DMS53 treated with DMSO at 0.1 percent for 48 hours (cell line): ENCODE data around the gene TAS2R20.
"Not testable (repeated sequence)": the region's sequence is repeated elsewhere in the genome, so short reads cannot be mapped to it uniquely, and the experiment has no call there.

Experiments
- DNase-seq: peaks from one replicate; lab custom pipeline; 2025; ENCODE audit not compliant: unreplicated experiment; lab: John Stamatoyannopoulos, UW

TAS2R20 gene, protein sequence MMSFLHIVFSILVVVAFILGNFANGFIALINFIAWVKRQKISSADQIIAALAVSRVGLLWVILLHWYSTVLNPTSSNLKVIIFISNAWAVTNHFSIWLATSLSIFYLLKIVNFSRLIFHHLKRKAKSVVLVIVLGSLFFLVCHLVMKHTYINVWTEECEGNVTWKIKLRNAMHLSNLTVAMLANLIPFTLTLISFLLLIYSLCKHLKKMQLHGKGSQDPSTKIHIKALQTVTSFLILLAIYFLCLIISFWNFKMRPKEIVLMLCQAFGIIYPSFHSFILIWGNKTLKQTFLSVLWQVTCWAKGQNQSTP

DNA sequence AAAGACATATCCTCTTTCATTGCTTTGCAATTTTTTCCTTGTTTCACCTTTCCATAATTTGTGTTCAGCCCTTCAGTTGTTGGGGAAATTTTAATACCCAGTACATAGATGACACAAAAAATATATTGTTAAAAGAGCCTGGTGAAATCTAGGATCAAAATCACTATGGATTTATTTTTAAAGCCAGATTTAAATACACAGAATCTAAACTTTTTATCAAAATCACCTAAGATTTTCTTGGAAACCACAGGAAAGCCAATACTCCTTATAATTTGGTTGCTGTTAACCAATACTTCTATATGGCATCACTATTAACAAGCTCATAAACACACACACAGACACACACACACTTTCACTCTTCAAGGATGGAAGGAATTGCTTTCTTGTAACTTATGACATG is at the start of gene TAS2R20:
Gene TAS2R20 (minus strand): TSS at position 101 of the 400 bp plus-strand sequence. CDS start 429 bp downstream, outside the sequence.
- no peak for DNase-seq

DNA sequence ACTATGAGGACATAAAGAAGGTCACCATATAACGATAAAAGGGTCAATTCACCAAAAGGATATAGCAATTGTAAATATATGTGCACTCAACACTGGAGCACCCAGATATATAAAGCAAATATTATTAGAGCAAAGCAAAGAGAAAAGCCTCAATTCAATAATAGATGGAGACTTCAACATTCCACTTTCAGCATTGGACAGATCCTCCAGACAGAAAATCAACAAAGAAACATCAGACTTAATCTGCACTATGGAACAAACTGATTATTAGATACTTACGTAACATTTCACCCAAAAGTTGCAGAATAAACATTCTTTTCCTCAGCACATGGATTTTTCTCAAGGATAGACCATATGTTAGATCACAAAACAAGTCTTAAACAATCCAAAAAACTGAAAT is 43.3 kb upstream of the TAS2R20 start:
- not testable (repeated sequence) for DNase-seq

DNA sequence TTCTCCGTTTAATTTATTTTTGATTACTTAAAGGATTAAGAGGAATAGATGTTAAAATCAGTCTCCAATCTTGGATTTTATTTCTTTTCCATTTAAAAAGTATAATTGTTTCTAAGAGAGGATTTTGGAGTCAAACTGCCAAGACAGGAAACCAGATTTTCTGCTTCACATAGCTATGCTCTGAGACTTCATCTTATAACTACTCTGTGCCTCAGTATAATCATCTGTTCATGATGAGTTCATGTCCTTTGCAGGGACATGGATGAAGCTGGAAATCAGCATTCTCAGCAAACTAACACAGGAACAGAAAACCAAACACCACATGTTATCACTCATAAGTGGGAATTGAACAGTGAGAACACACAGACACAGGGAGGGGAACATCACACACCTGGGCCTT is 42.1 kb upstream of the TAS2R20 start:
- no peak for DNase-seq

DNA sequence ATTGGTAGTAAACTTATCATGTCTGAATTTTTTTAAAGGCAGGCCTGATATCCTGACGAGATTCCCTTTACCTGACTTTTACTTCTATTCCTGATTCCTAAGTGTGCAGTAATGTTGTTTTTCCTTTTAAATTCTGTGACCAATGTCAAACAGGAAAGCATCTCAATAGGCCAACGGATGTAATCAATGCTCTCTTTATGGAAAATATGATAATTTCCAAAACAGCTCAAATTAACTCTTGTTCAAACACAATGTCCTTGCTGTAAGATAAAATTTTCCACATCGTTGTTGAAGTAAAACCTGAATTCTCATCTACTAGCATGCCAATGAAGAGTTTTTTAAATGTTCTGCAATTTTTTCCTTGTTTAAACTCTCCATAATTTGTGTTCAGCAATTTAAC is 41.1 kb upstream of the TAS2R20 start:
- DNase-seq, result no peak

DNA sequence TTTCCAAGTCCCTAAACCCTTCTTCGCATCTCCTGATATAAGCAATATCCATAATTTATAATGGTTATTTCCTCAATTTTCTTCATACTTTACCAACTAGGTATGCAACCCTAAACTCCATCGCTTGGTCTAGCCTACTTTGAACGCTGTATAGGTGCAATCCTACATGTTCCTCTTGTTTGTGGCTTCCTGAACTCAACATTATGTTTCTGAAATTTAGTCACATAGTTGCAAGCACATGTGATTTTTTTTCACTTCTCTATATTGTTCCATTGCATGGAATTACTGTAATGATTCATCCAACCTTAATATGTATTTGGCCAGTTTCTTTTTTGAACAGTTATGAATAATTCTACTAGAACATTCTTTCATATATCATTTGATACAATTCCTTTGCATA is 35.9 kb upstream of the TAS2R20 start:
- DNase-seq, result not testable (repeated sequence)

DNA sequence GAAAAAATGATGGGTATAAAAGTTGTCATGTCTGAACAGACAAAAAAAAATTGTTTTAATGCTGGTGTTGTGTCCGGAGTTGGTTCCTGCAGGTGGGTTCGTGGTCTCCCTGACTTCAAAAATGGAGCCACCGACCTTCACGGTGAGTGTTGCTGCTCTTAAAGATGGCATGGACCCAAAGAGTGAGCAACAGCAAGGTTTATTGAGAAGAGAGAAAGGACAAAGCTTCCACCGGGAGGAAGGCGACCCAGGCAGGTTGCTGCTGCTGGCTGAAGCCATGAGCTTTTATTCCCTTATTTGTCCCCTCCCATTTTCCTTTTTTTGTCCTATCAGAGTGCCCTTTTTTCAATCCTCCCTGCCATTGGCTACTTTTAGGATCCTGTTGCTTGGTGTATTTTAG is 33.2 kb upstream of the TAS2R20 start, which contains the start of gene TAS2R31:
Gene TAS2R31 (minus strand): TSS at position 101 of the 400 bp plus-strand sequence. CDS start 72 bp downstream, at position 29.
- DNase-seq, result no peak

DNA sequence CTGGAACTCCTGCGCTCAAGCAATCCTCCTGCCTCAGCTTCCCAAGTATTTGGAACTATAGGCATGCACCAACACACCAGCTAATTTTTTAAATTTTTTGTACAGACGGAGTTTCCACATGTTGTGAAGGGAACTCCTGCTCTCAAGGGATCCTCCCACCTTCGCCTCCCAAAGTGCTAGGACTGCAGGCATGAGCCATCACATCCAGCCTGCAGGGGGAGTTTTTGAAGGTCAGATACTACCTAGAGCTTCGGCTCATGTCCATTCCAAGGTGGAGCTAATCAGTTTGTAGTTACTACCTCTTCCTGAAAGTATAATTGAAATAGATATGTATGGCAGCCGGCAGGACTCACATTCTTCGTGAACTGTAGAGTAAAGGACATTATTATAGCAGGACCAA is 28.0 kb upstream of the TAS2R20 start:
- no peak for DNase-seq

DNA sequence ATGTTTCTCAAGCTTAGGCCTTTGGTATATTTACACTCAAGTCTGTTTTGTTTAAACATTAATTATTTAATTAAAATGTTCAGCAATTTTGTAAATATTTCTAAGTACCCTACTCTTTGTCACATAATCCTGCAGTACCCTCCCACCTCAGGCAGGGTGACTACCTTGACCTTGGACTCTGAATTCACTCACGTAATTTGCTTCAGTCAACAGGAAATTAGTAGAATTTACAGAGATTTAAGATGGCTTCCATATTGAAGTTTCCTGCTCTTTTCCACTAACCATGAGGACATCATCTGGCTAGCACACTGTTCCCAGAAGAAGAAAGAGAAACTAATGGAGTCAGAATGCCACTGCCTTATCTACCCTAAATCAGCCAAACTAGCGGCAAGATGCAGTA is 25.3 kb upstream of the TAS2R20 start:
- DNase-seq, result no peak

DNA sequence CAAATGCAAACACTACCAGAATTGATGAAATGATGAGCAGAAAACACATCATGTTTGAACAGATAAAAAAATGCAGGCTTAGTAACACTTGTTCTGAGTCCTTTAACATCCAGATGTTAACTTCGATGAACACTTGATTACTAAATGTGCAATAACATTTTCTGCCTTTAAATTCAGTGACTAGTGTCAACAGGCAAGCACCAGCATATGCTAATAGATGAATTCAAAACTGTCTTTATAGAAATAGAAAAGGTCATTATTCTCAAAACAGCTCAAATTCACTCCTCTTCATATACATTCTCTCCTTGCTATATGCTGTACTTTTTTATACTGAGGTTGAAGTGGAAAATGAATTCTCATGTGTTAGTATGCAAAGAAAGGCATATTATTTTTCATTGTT is 24.4 kb upstream of the TAS2R20 start, which contains the start of gene TAS2R19:
Gene TAS2R19 (minus strand): TSS at position 101 of the 400 bp plus-strand sequence. CDS start 49 bp downstream, at position 52.
- DNase-seq, result no peak

DNA sequence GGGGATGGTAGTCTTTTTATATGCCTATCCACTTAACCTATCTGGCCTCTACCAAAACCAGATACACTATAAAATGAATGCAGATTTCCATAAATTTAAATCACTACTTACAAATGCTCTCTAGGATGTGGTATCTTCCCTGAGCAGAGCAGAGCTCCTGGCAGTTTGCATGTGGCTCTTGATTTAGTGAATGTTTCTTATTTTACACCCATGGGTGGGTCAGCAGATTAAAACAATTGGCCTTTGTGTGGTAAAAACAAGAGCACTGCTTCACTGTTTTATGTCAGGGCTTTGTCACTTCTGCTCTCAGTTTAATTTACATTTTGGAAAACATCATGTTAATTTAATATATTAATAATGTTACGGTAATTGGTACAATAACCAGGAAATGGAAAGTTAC is 18.8 kb upstream of the TAS2R20 start:
- no peak for DNase-seq

DNA sequence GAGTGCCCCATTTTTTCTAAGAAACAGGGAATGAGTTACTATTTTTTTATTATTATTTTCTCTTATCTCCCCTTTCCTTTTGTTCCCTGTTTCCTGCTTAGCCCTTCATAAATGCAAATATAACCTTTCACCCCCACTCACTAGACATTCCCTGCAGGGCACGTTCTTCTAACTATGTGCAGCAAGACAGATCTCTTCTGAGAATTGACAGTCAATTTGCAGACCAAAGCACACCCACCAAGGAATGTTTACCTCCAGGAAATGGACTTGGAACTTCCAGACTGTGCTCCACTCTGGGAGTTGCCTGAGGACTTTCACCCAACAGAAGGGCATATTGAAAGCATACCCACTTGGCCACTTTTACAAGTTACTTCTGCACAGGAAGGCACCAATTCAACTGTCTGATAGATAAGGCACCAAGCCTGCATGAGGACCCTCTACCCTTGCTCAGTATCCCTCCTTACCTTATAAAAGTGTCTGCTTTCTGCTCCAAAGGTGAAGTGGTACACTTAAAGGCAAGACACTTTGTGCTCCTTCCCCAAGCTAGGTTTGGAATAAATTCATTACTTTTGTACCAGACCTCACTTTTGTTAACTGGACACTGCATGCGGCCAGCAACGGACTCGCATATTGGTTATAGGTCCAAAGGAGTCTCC is 17.8 kb upstream of the TAS2R20 start:
- no peak for DNase-seq

DNA sequence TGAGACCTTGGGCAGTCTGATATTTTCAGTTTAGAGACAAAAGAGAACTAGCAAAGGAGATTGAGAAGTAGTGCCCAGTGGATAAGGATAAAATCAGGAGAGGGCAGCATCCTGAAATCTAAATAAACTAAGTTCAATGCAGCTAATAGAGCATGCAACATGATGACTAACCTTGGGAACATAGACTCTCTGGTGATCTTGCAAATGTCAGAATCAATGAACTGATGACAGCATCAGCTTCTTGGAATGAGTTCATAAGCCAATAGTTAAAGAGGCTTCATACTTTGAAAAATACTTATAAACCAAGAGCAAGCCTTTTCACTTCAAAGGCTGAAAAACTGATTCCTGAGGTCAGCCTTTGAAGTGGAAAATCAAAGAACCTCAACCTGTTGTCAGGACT is 16.1 kb upstream of the TAS2R20 start:
- no peak for DNase-seq

DNA sequence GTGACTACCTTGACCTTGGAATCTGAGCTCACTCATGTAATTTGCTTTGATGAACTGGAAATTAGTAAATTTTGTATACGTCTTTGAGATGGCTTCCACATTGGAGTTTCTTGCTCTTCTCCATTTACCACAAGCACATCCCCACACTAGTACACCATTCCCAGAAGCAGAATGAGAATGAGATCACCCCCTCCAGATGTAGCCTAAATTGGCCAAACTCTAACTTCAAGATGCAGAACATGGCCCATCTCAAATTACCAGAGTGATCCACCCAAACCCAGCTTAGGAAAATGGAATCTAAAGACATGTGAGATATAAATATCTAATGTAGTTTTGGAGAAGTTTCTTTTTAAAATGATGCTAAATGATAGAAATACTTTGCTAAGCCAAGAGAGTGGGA is 9.5 kb upstream of the TAS2R20 start:
- no peak for DNase-seq

DNA sequence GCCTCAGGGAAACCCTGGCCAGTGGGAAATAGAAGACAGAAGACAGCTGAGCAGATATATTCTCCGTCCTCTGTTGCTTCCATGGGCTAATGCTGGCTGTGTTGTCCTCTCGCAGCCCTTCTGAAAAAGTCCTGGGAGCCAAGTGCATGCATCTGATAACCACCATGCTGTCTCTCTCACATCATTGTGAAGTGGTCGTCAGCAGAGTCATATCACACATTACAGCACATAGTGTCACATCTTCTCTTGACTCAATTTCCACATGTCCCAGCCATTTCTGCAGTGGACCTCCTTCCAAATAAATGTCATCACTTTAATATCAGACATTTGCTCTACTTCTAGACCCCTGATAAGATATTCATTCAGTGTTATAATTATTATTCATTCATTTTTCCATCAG is 3.8 kb downstream of the TAS2R20 start:
- DNase-seq, result no peak

DNA sequence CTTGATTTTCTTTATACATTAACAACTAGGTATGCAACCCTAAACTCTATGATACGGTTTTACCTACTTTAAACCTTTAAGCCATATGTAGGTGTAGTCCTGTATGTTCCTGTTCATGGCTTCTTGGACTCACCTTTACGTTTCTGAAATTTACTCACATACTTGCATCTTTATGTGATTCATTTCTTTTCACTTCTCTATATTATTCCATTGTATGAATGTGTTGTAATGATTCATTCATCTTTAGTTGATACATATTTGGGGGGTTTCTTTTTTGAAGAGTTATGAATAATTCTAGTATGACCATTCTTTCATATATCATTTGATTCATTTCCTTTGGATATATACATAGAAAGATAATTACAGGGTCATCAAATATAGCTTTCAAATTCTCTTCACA is 9.0 kb downstream of the TAS2R20 start:
- DNase-seq, result no peak

DNA sequence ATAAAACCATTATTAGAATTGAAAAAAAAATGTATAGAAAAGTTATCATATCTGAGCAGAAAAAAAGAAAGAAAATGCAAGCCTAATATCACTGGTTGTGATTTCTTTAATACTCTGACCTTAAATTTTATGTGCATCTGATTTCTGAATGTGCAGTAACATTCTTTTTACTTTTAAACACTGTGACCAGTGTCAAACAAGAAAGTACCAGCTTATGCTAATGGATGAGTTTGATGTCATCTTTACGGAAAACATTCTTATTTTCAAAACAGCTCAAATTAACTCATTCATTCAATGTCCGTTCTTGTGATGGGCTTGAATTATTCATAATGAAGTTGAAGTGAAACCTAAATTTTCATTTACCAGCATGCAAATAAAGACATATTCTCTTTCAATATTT is 11.3 kb downstream of the TAS2R20 start, which contains the start of gene TAS2R50:
Gene TAS2R50 (minus strand): TSS at position 101 of the 400 bp plus-strand sequence. CDS start 52 bp downstream, at position 49.
- DNase-seq, result no peak

DNA sequence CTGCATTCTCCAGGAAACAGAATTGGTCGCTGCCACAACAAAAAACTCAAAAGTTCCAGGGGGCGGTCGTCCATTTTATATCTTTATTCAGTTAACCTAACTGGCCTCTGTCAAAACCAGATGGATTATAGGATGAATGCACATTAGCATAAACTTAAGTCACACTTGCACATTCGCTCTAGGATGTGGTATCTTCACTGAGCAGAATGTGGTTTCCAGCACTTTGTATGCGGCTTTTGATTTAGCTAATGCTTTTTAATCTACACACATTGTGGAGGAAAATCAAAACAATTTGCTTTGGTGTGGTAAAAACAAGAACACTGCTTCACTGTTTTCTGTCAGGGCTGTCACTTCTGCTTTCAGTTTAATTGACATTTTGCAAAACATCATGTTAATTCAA is 15.9 kb downstream of the TAS2R20 start:
- DNase-seq, result no peak

DNA sequence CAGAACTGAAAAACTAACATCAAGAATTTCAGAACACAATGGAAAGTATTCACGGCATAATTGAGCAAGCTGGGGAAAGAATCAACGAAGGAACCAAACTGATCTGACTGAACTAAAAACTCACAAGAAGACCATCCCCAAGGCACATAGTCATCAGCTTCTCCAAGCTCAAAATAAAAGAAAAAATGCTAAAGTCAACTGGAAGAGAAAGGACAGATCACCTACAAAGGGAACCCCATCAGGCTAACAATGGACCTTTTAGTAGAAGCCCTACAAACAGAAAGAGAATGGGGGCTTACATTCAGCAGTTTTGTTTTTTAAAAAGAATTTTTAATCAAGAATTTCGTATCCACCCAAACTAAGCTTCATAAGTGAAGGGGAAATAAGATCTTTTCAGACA is 23.1 kb downstream of the TAS2R20 start:
- no peak for DNase-seq

DNA sequence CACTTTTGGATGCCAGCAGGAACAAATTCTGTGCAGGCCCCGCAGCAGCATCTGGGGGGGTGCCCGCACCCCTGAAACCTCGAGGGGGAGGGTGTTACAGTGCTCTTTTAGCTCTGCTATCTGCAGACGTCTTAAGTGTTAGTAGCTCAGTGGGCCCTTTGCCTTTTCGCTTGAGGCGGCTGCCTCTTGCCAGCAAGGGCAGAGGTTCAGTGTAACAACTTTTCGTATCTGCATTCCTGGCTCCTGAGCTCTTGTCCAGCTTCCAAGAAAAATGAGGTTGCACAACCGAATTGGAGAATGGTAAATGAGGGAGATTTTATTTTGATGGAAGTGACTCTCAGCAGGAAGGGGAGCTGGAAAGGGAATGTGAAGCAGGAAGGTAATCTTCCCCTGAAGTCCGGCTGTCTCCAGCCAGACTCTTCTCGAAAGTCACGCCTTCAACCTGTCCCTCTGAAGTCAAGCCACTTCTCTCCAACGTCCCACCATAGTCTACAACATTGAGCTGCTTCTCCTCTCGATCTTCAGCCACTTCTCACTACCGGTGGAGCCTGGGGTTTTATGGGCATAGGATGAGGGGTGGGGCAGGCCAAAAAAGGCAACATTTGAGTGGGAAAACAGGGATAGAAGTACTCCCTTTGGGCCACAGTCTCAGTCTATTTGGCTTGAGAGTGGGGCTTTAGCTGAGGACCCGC is 29.2 kb downstream of the TAS2R20 start:
- no peak for DNase-seq

DNA sequence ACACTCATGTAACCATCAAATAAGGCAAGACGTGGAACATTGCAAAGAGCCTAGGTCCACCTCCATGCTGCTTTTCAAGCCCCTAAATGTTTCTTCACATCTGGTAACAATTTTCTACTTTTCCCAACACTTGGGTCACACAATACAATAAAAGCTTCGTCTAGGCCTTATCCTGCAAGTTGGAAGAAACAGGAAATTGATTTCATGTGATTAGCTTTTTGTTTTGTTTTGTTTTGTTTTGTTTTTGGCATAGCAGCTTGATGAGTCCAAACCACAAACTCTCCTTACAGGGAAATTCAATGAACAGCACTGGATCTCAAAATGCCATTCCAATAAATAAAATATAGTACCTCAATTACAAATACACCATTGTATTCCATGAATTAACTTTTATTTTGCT is 30.7 kb downstream of the TAS2R20 start:
- DNase-seq, result no peak

DNA sequence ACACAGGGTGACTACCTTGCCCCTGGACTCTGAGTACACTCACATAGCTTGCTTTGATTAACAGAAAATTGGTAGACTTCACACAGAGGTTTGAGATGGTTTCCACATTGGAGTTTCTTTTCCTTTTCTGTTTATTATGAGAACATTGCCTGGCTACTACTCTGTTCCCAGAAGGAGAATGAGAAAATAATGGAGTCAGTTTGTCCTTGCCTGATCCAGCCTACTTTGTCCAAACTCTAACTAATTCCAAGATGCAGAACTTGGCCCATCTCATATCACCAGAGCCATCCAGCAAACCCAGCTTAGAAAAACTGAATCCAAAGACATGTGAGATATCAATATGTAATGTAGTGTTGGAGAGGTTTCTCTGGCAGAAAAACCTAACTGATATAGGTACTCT is 31.8 kb downstream of the TAS2R20 start:
- DNase-seq, result no peak

DNA sequence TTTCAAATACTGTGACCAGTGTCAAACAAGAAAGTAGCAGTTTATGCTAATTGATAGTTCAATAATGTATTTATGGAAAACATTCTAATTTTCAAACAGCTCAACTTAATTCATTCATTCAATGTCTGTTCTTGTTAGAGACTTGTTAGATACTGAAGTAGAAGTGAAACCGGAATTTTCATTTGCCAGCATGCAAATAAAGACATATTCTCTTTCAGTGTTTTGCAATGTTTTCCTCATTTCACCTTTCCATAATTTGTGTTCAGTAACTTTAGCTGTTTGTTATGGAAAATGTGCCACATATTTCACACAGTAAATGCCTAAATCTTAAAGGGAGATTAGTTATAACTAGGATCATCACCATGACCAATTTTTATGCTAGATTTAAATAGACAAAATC is 32.6 kb downstream of the TAS2R20 start:
- DNase-seq, result no peak
